HepG2 (cell line): Measurements from ENCODE around the gene CSK. TPM values are rescaled to one million over a fixed set of nuclear protein-coding genes. Genes with fewer than 3 reads are reported as not detected.

ENCODE experiments used
- ARNTL ChIP-seq: sonication (generic); formaldehyde crosslinking; IDR thresholded peaks from 2 replicates; pipeline ENCODE4 v1.4.0; 2020; ENCODE audit warnings: mild to moderate bottlenecking, missing genetic modification reagents
- CSRNP1 ChIP-seq: sonication (generic); formaldehyde crosslinking; IDR thresholded peaks from 2 replicates; pipeline ENCODE4 v1.8.1; 2023; ENCODE audit warnings: mild to moderate bottlenecking, missing genetic modification reagents
- MXD1 ChIP-seq: sonication (generic); formaldehyde crosslinking; IDR thresholded peaks from 2 replicates; pipeline ENCODE4 v1.4.0; 2020; ENCODE audit warnings: mild to moderate bottlenecking, missing genetic modification reagents
- MYC ChIP-seq: sonication (generic); formaldehyde crosslinking; IDR thresholded peaks from 2 replicates; pipeline ENCODE4 v1.9.0; 2021; ENCODE audit warnings: missing genetic modification reagents, borderline replicate concordance
- NBN ChIP-seq: fragments of 450-650 bp; conservative IDR thresholded peaks from 2 replicates; pipeline ENCODE4 v1.6.1; 2017
- NCOA5 ChIP-seq: sonication (generic); formaldehyde crosslinking; IDR thresholded peaks from 2 replicates; pipeline ENCODE4 v1.4.0; 2020; ENCODE audit warnings: missing genetic modification reagents
- SP4 ChIP-seq: sonication (generic); formaldehyde crosslinking; IDR thresholded peaks from 2 replicates; pipeline ENCODE4 v1.8.1; 2023; ENCODE audit warnings: mild to moderate bottlenecking, missing genetic modification reagents
- SRSF9 ChIP-seq: fragments of 200-400 bp; formaldehyde crosslinking; IDR thresholded peaks from 2 replicates; pipeline ENCODE4 v1.6.1; 2018; ENCODE audit warnings: borderline replicate concordance, mild to moderate bottlenecking, low read depth, low read length; ENCODE audit not compliant: insufficient read depth, poor library complexity, severe bottlenecking
- ZMAT3 ChIP-seq: sonication (generic); formaldehyde crosslinking; conservative IDR thresholded peaks from 2 replicates; pipeline ENCODE4 v1.7.0; 2021; ENCODE audit warnings: missing genetic modification reagents
- ZNF331 ChIP-seq: sonication (generic); formaldehyde crosslinking; IDR thresholded peaks from 2 replicates; pipeline ENCODE4 v1.4.0; 2020; ENCODE audit warnings: missing genetic modification reagents
- ZNF547 ChIP-seq: sonication (generic); formaldehyde crosslinking; IDR thresholded peaks from 2 replicates; pipeline ENCODE4 v1.5.1; 2020; ENCODE audit warnings: mild to moderate bottlenecking, missing genetic modification reagents
- ZNF687 ChIP-seq: sonication (generic); formaldehyde crosslinking; IDR thresholded peaks from 2 replicates; pipeline ENCODE4 v1.5.1; 2020; ENCODE audit warnings: mild to moderate bottlenecking, missing genetic modification reagents, moderate library complexity
- ZNF709 ChIP-seq: sonication (generic); formaldehyde crosslinking; IDR thresholded peaks from 2 replicates; pipeline ENCODE4 v1.5.0; 2020; ENCODE audit warnings: mild to moderate bottlenecking, missing genetic modification reagents
- polyA plus RNA-seq, 8 experiments: library from polyadenylated mRNA; depleted of rRNA in 3 of 8; stranded (reverse) in 7 of 8; unstranded in 1 of 8; fragments of >200 nt; fragmentation: Illumina TruSeq in 4 of 8; extraction: Trizol in 4 of 8; gene quantifications; 2 replicates each; pipeline versions ENCODE4 v1.2.1 to v1.2.3, GENCODE V29; 2011 to 2016; ENCODE audit warnings: low read depth in 4 of 8, missing spikeins in 1 of 8, mixed read lengths in 1 of 8; ENCODE audit not compliant: insufficient read depth in 1 of 8
- total RNA-seq, 5 experiments: library from RNA; depleted of rRNA; stranded (reverse); fragments of >200 nt; fragmentation: Illumina TruSeq; extraction: Trizol; gene quantifications; 2 replicates each; pipeline ENCODE4 v1.2.3, GENCODE V29; 2016; ENCODE audit warnings: low read depth in 1 of 5
- TF ChIP-seq, protein P1 (sequence below): sonication (generic); formaldehyde crosslinking; IDR thresholded peaks from 2 replicates; pipeline ENCODE4 v1.4.0; 2020; ENCODE audit warnings: missing genetic modification reagents
- TF ChIP-seq, protein P2 (sequence below): sonication (generic); formaldehyde crosslinking; IDR thresholded peaks from 2 replicates; pipeline ENCODE4 v1.5.0; 2020; ENCODE audit warnings: mild to moderate bottlenecking, missing genetic modification reagents, moderate library complexity
- TF ChIP-seq, protein P3 (sequence below): sonication (generic); formaldehyde crosslinking; IDR thresholded peaks from 2 replicates; pipeline ENCODE4 v1.8.1; 2022; ENCODE audit warnings: low read depth, mild to moderate bottlenecking, missing genetic modification reagents

CSK gene
- total and polyA plus RNA-seq, 2 of the 13 experiments (the other 11 are each of a cell fraction or from before 2014, with no cell fraction given) = 12.5 to 21.3 TPM

DNA sequence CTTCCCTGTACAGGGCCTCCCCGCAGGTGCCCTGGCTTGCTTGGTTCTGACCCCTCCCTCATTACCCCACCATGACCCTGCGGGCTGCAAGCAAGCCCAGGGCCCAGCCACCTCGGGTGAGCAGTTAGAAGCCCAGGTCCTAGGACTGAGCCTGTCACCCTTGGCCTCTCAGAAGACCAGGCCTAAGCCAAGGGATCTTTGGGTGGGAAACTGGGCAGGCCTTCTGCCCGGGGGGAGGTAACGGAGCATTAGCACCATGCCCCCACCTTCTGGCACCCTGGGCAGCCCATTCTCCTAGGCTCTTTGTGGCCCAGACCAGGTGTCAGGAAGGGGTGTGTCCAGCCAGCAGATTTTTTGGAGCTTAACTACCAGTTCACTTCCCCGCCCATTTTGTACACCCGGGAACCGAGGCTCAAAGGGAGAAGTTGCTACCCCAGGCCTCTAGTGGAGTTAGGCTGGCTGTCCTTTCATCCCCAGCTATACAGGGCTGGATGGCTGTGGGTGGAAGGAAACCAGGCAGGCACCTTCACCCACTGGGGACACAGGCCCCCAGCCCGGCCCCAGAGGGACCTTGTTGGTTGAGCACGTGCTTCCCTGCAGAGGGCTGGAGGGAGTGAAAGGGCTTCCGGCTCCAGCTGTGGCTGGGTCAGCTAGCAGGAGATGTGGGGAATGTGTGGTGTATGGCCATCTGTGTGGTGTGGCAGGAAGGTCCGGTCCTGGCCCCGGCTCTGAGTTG is 1.4 kb downstream of the CSK start (continued):
- no peak for TF ChIP-seq SRSF9
- TF ChIP-seq NBN = no peak
- peak; percentile 47; the same call in 1 of the 2 replicates for TF ChIP-seq ARNTL
- TF ChIP-seq MXD1 (CRISPR knock-in tag) = peak; percentile 70; the same call in 1 of the 2 replicates
- TF ChIP-seq ZNF547 (CRISPR knock-in tag) = no peak
- TF ChIP-seq ZNF331 (CRISPR knock-in tag) = 0 out of 2 replicates have a peak, but pooled peaks have one; percentile 34
- peak; percentile 99 for TF ChIP-seq ZNF687 (CRISPR knock-in tag)
- TF ChIP-seq, protein P1, sequence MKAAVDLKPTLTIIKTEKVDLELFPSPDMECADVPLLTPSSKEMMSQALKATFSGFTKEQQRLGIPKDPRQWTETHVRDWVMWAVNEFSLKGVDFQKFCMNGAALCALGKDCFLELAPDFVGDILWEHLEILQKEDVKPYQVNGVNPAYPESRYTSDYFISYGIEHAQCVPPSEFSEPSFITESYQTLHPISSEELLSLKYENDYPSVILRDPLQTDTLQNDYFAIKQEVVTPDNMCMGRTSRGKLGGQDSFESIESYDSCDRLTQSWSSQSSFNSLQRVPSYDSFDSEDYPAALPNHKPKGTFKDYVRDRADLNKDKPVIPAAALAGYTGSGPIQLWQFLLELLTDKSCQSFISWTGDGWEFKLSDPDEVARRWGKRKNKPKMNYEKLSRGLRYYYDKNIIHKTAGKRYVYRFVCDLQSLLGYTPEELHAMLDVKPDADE (CRISPR knock-in tag) = no peak
- TF ChIP-seq SP4 (CRISPR knock-in tag) = peak; percentile 61
- TF ChIP-seq, protein P2, sequence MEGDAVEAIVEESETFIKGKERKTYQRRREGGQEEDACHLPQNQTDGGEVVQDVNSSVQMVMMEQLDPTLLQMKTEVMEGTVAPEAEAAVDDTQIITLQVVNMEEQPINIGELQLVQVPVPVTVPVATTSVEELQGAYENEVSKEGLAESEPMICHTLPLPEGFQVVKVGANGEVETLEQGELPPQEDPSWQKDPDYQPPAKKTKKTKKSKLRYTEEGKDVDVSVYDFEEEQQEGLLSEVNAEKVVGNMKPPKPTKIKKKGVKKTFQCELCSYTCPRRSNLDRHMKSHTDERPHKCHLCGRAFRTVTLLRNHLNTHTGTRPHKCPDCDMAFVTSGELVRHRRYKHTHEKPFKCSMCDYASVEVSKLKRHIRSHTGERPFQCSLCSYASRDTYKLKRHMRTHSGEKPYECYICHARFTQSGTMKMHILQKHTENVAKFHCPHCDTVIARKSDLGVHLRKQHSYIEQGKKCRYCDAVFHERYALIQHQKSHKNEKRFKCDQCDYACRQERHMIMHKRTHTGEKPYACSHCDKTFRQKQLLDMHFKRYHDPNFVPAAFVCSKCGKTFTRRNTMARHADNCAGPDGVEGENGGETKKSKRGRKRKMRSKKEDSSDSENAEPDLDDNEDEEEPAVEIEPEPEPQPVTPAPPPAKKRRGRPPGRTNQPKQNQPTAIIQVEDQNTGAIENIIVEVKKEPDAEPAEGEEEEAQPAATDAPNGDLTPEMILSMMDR (CRISPR knock-in tag) = 0 out of 2 replicates have a peak, but pooled peaks have one; percentile 12
- TF ChIP-seq ZNF709 (CRISPR knock-in tag) = 0 out of 2 replicates have a peak, but pooled peaks have one; percentile 16
- TF ChIP-seq MYC (CRISPR knock-in tag) = peak; percentile 85
- TF ChIP-seq, protein P3, sequence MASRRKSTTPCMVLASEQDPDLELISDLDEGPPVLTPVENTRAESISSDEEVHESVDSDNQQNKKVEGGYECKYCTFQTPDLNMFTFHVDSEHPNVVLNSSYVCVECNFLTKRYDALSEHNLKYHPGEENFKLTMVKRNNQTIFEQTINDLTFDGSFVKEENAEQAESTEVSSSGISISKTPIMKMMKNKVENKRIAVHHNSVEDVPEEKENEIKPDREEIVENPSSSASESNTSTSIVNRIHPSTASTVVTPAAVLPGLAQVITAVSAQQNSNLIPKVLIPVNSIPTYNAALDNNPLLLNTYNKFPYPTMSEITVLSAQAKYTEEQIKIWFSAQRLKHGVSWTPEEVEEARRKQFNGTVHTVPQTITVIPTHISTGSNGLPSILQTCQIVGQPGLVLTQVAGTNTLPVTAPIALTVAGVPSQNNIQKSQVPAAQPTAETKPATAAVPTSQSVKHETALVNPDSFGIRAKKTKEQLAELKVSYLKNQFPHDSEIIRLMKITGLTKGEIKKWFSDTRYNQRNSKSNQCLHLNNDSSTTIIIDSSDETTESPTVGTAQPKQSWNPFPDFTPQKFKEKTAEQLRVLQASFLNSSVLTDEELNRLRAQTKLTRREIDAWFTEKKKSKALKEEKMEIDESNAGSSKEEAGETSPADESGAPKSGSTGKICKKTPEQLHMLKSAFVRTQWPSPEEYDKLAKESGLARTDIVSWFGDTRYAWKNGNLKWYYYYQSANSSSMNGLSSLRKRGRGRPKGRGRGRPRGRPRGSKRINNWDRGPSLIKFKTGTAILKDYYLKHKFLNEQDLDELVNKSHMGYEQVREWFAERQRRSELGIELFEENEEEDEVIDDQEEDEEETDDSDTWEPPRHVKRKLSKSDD (CRISPR knock-in tag) = no peak
- TF ChIP-seq ZMAT3 (CRISPR knock-in tag) = no peak
- TF ChIP-seq NCOA5 (CRISPR knock-in tag) = no peak
- TF ChIP-seq CSRNP1 = 0 out of 2 replicates have a peak, but pooled peaks have one; percentile 39
